ENCODE data around the gene SVEP1.

SVEP1 gene

GRCh38 chr9:110520120-110520701, 59.3 kb downstream of the SVEP1 start:
- DNase-seq = no peak

GRCh38 chr9:110517483-110517882, 62.1 kb downstream of the SVEP1 start:
- DNase-seq = no peak

GRCh38 chr9:110514897-110515296, 64.6 kb downstream of the SVEP1 start:
- DNase-seq = no peak

GRCh38 chr9:110512817-110513216, 66.7 kb downstream of the SVEP1 start:
- DNase-seq = no peak

- DNase-seq = no peak
These were observed 69.7 kb downstream of the SVEP1 start for GRCh38 chr9:110509792-110510191.

- DNase-seq = no peak
These were observed 76.7 kb downstream of the SVEP1 start for GRCh38 chr9:110502842-110503241.

GRCh38 chr9:110499608-110500007, 79.9 kb downstream of the SVEP1 start:
- DNase-seq = no peak

GRCh38 chr9:110487196-110487595, 92.3 kb downstream of the SVEP1 start:
- no peak for DNase-seq

GRCh38 chr9:110486218-110486617, 93.3 kb downstream of the SVEP1 start:
- no peak for DNase-seq

GRCh38 chr9:110479481-110479880, 100.1 kb downstream of the SVEP1 start:
- no peak for DNase-seq

- DNase-seq = no peak
These were observed 103.3 kb downstream of the SVEP1 start for GRCh38 chr9:110476251-110476650.

GRCh38 chr9:110472111-110472510, 107.4 kb downstream of the SVEP1 start:
- no peak for DNase-seq

GRCh38 chr9:110468950-110469349, 110.6 kb downstream of the SVEP1 start:
- no peak for DNase-seq

- DNase-seq = no peak
These were observed 114.4 kb downstream of the SVEP1 start for GRCh38 chr9:110465190-110465589.

- DNase-seq = no peak
These were observed 115.2 kb downstream of the SVEP1 start for GRCh38 chr9:110464321-110464720.

GRCh38 chr9:110463499-110463898, 116.0 kb downstream of the SVEP1 start:
- no peak for DNase-seq

GRCh38 chr9:110457245-110457644, 122.3 kb downstream of the SVEP1 start:
- no peak for DNase-seq

GRCh38 chr9:110456681-110457080, 122.9 kb downstream of the SVEP1 start:
- no peak for DNase-seq

GRCh38 chr9:110455860-110456259, 123.7 kb downstream of the SVEP1 start:
- no peak for DNase-seq

- DNase-seq = no peak
These were observed 127.2 kb downstream of the SVEP1 start for GRCh38 chr9:110452227-110452801.

- DNase-seq = no peak
These were observed 127.8 kb downstream of the SVEP1 start for GRCh38 chr9:110451726-110452125.

GRCh38 chr9:110447476-110447875, 132.1 kb downstream of the SVEP1 start:
- DNase-seq = no peak

- no peak for DNase-seq
These were observed 133.4 kb downstream of the SVEP1 start for GRCh38 chr9:110446171-110446570.

- DNase-seq = no peak
These were observed 134.6 kb downstream of the SVEP1 start for GRCh38 chr9:110444911-110445310.

GRCh38 chr9:110443866-110444220, 135.7 kb downstream of the SVEP1 start:
- DNase-seq = no peak
